Osteocyte (in vitro differentiated cells): ENCODE data around the gene EPHA1. TPM values are rescaled to one million over a fixed set of nuclear protein-coding genes. Genes with fewer than 3 reads are reported as not detected.

ENCODE experiments used
- DNase-seq: peaks from one replicate; pipeline ENCODE4 v3.0.0; 2021; ENCODE audit warnings: mixed read lengths; ENCODE audit not compliant: unreplicated experiment; ENCODE audit errors: extremely low spot score
- H3K27ac Mint-ChIP-seq: one replicate; pipeline ENCODE4 v1.8.0; 2021; ENCODE audit warnings: mild to moderate bottlenecking, mixed read lengths; ENCODE audit not compliant: unreplicated experiment
- H3K27me3 Mint-ChIP-seq: one replicate; pipeline ENCODE4 v1.8.0; 2021; ENCODE audit warnings: mixed read lengths; ENCODE audit not compliant: unreplicated experiment
- H3K36me3 Mint-ChIP-seq: one replicate; pipeline ENCODE4 v1.8.0; 2021; ENCODE audit warnings: mixed read lengths; ENCODE audit not compliant: unreplicated experiment
- H3K4me1 Mint-ChIP-seq: one replicate; pipeline ENCODE4 v1.8.0; 2021; ENCODE audit warnings: mixed read lengths; ENCODE audit not compliant: unreplicated experiment
- H3K4me3 Mint-ChIP-seq: one replicate; pipeline ENCODE4 v1.8.0; 2021; ENCODE audit warnings: mild to moderate bottlenecking, moderate library complexity, mixed read lengths; ENCODE audit not compliant: unreplicated experiment
- H3K9me3 Mint-ChIP-seq: one replicate; pipeline ENCODE4 v1.8.0; 2021; ENCODE audit warnings: mixed read lengths; ENCODE audit not compliant: unreplicated experiment
- CTCF ChIP-seq: fragments of 200-600 bp; sonication (generic); IDR thresholded peaks from 2 replicates; pipeline ENCODE4 v1.5.0; 2021; ENCODE audit warnings: antibody characterized with exemption, mild to moderate bottlenecking, moderate library complexity
- total RNA-seq: library from RNA; stranded (reverse); gene quantifications from 2 replicates; pipeline ENCODE4 v1.2.1, GENCODE V29; 2021

Gene EPHA1
- total RNA-seq, 1 donor from 2014 or later, result not detected

- DNase-seq, result no peak
- H3K36me3 Mint-ChIP-seq, result no peaks in the 10 kb centered on the region
- H3K4me3 Mint-ChIP-seq, result no peak overlapping the region
- H3K4me1 Mint-ChIP-seq, result peaks cover 19% of the 10 kb centered on the region
- no peaks in the 10 kb centered on the region for H3K27me3 Mint-ChIP-seq
- H3K27ac Mint-ChIP-seq, result no peak overlapping the region
- no peaks in the 10 kb centered on the region for H3K9me3 Mint-ChIP-seq
- no peak for TF ChIP-seq CTCF
Measured at GRCh38 chr7:143373255-143373794, 35.3 kb downstream of the EPHA1 start.

GRCh38 chr7:143372070-143372469 is 36.6 kb downstream of the EPHA1 start:
- H3K27ac Mint-ChIP-seq, result peak overlapping the region; percentile 15
- H3K27me3 Mint-ChIP-seq, result no peaks in the 10 kb centered on the region
- no peak for DNase-seq
- TF ChIP-seq CTCF, result no peak
- H3K36me3 Mint-ChIP-seq, result no peaks in the 10 kb centered on the region
- no peaks in the 10 kb centered on the region for H3K9me3 Mint-ChIP-seq
- H3K4me1 Mint-ChIP-seq, result peaks cover 18% of the 10 kb centered on the region
- no peak overlapping the region for H3K4me3 Mint-ChIP-seq

GRCh38 chr7:143369678-143370651 is 38.7 kb downstream of the EPHA1 start:
- no peak for DNase-seq
- no peak for TF ChIP-seq CTCF
- Mint-ChIP-seq H3K36me3 (no peaks in the 10 kb centered on the region), H3K27ac (no peak overlapping the region), H3K9me3 (no peaks in the 10 kb centered on the region), H3K4me3 (no peak overlapping the region), H3K4me1 (peaks cover 16% of the 10 kb centered on the region), H3K27me3 (peaks cover 4% of the 10 kb centered on the region)

- H3K27me3 Mint-ChIP-seq, result peaks cover 20% of the 10 kb centered on the region
- DNase-seq, result no peak
- peaks cover 16% of the 10 kb centered on the region for H3K4me1 Mint-ChIP-seq
- H3K27ac Mint-ChIP-seq, result no peak overlapping the region
- H3K4me3 Mint-ChIP-seq, result no peak overlapping the region
- TF ChIP-seq CTCF, result no peak
- no peaks in the 10 kb centered on the region for H3K36me3 Mint-ChIP-seq
- H3K9me3 Mint-ChIP-seq, result no peaks in the 10 kb centered on the region
Measured at GRCh38 chr7:143368387-143368786, 40.3 kb downstream of the EPHA1 start.

- no peak for TF ChIP-seq CTCF
- H3K36me3 Mint-ChIP-seq, result no peaks in the 10 kb centered on the region
- peaks cover 24% of the 10 kb centered on the region for H3K27me3 Mint-ChIP-seq
- peaks cover 19% of the 10 kb centered on the region for H3K4me1 Mint-ChIP-seq
- DNase-seq, result no peak
- H3K27ac Mint-ChIP-seq, result no peak overlapping the region
- H3K9me3 Mint-ChIP-seq, result no peaks in the 10 kb centered on the region
- H3K4me3 Mint-ChIP-seq, result no peak overlapping the region
Measured at GRCh38 chr7:143367972-143368371, 40.7 kb downstream of the EPHA1 start.
